Gastrocnemius medialis (tissue), 4 donors: ENCODE data around the gene SRGAP3. TPM values are rescaled to one million over a fixed set of nuclear protein-coding genes. Genes with fewer than 3 reads are reported as not detected.

Source experiments
- ATAC-seq, 2 donors: fragments of 150-250 bp; one replicate each; pipeline ENCODE4 v1.9.1; 2016
- DNase-seq, 2 donors: peaks; one replicate each; pipeline ENCODE4 v3.0.0-alpha.2; 2019
- H3K27ac ChIP-seq, 4 donors: fragments of 200-600 bp; sonication (generic); 1 replicate in 1 of 4; 2 replicates in 3 of 4; pipeline ENCODE4 v1.5.1; 2016 to 2018; ENCODE audit warnings: mild to moderate bottlenecking in 2 of 4, moderate library complexity in 1 of 4
- H3K27me3 ChIP-seq, 3 donors: fragments of 200-600 bp; sonication (generic) in 2 of 3; 1 replicate in 1 of 3; 2 replicates in 2 of 3; pipeline versions ENCODE4 v1.5.1 to v1.6.0; 2016 to 2019; ENCODE audit warnings: mild to moderate bottlenecking in 1 of 3, moderate library complexity in 1 of 3
- H3K36me3 ChIP-seq, 2 donors: fragments of 200-600 bp; sonication (generic) in 1 of 2; one replicate each; pipeline ENCODE4 v1.5.1; 2017 to 2018
- H3K4me1 ChIP-seq, 2 donors: fragments of 200-600 bp; sonication (generic) in 1 of 2; one replicate each; pipeline ENCODE4 v1.5.1; 2016 to 2017; ENCODE audit warnings: mild to moderate bottlenecking in 2 of 2
- H3K4me3 ChIP-seq, 4 donors: fragments of 200-600 bp; sonication (generic) in 3 of 4; 1 replicate in 1 of 4; 2 replicates in 3 of 4; pipeline ENCODE4 v1.5.1; 2016 to 2019; ENCODE audit warnings: mild to moderate bottlenecking in 2 of 4
- H3K9me3 ChIP-seq, 3 donors: fragments of 200-600 bp; sonication (generic) in 2 of 3; 1 replicate in 1 of 3; 2 replicates in 2 of 3; pipeline ENCODE4 v1.5.1; 2016 to 2019
- POLR2A ChIP-seq, 2 donors: fragments of 450-650 bp; IDR thresholded peaks; one replicate each; pipeline ENCODE4 v1.6.1; 2017; ENCODE audit warnings: antibody characterized with exemption in 2 of 2, mild to moderate bottlenecking in 2 of 2, moderate library complexity in 2 of 2
- in situ Hi-C, 4 donors: fragments of 200-750 bp; cut with MboI; loops; one replicate each; pipeline versions ENCODE4 v1.15.0 to v1.8.0; 2017; ENCODE audit warnings: low sequenced_read_pairs in 4 of 4
- intact Hi-C: fragments of 100-400 bp; cut with DNase I; formaldehyde crosslinking; loops from one replicate; pipeline ENCODE4 v1.15.1; 2023; ENCODE audit warnings: low total_unique reads
- total RNA-seq, 4 donors: library from RNA; depleted of rRNA; stranded (reverse); fragments of >200 nt; gene quantifications; one replicate each; pipeline versions ENCODE4 v1.1.0 to v1.2.3, GENCODE V29; 2016
- TF ChIP-seq, protein P1 (sequence below), 5 experiments: fragments of 450-650 bp in 3 of 5; fragments of 200-600 bp in 2 of 5; sonication (generic) in 2 of 5; IDR thresholded peaks in 4 of 5; conservative IDR thresholded peaks in 1 of 5; 1 replicate in 4 of 5; 2 replicates in 1 of 5; pipeline ENCODE4 v1.5.1; 2016 to 2019; ENCODE audit warnings: antibody characterized with exemption in 5 of 5, mild to moderate bottlenecking in 3 of 5, moderate library complexity in 3 of 5

SRGAP3 gene
- total RNA-seq, 4 donors from 2014 or later = 1.3 to 2.3 (median 1.8) TPM

DNA sequence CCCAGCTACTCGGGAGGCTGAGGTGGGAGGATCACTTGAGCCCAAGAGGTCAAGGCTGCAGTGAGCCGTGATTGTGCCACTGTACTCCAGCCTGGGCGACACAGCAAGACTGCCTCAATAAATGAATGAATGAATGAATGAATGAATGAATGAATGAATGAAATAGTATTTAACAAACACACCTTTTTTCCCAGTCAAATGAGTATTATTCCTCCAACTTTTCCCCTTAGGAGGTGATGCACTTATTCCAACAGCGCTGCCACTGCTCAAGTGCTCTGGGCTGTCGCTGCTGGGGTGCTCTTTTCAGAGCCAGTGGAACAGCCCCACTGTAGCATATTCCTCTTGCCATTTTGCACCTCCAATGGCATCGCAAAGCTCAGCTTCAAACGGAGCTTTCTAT lies 219.4 kb downstream of the SRGAP3 start:
- DNase-seq (no peak), ATAC-seq (no peak)
- Histone ChIP-seq H3K4me3 (no peak overlapping the region), H3K36me3 (no peaks in the 10 kb centered on the region), H3K9me3 (no peaks in the 10 kb centered on the region), H3K4me1 (peaks cover 14 to 16% of the 10 kb centered on the region in 2 donors), H3K27me3 (no peaks in the 10 kb centered on the region), H3K27ac (no peak overlapping the region)
- TF ChIP-seq POLR2A (IDR thresholded peaks at IDR 0.05) = no peak
- TF ChIP-seq, protein P1, sequence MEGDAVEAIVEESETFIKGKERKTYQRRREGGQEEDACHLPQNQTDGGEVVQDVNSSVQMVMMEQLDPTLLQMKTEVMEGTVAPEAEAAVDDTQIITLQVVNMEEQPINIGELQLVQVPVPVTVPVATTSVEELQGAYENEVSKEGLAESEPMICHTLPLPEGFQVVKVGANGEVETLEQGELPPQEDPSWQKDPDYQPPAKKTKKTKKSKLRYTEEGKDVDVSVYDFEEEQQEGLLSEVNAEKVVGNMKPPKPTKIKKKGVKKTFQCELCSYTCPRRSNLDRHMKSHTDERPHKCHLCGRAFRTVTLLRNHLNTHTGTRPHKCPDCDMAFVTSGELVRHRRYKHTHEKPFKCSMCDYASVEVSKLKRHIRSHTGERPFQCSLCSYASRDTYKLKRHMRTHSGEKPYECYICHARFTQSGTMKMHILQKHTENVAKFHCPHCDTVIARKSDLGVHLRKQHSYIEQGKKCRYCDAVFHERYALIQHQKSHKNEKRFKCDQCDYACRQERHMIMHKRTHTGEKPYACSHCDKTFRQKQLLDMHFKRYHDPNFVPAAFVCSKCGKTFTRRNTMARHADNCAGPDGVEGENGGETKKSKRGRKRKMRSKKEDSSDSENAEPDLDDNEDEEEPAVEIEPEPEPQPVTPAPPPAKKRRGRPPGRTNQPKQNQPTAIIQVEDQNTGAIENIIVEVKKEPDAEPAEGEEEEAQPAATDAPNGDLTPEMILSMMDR (IDR thresholded peaks at IDR 0.05 in 4 of 5, conservative IDR thresholded peaks at IDR 0.05 in 1 of 5) = no peak
- intact Hi-C loops = no loop called here
- in situ Hi-C loops = no loop called here

DNA sequence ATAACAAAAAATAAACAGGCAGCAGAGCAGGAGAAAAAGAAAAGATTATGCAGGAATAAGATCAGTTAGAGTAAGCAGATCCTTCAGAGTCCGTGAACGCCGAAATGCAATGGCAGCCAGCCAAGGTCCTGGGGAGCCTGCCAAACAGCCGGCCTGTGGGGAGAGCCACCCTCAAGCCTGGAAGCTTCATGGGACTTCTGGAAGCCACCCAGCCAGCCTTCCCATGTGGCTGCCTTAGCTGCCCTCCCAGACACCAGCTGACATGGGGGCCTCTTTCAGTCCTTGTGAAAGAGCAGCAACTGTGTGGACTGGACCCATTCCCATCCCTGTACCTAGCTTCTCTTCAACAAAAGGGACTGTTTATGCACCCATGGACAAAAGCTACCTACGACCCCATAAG lies 221.3 kb downstream of the SRGAP3 start:
- intact Hi-C loops = no loop called here
- in situ Hi-C loops = no loop called here
- Histone ChIP-seq H3K9me3 (no peaks in the 10 kb centered on the region), H3K36me3 (no peaks in the 10 kb centered on the region), H3K27me3 (no peaks in the 10 kb centered on the region), H3K27ac (peak overlapping the region in 2 of 4 donors; percentile 29 to 67), H3K4me3 (no peak overlapping the region), H3K4me1 (peaks cover 14 to 16% of the 10 kb centered on the region in 2 donors)
- TF ChIP-seq, protein P1 (IDR thresholded peaks at IDR 0.05 in 4 of 5, conservative IDR thresholded peaks at IDR 0.05 in 1 of 5) = no peak
- no peak for TF ChIP-seq POLR2A (IDR thresholded peaks at IDR 0.05)
- DNase-seq = peak; percentile 66 to 87
- peak; percentile 87 to 97 for ATAC-seq

DNA sequence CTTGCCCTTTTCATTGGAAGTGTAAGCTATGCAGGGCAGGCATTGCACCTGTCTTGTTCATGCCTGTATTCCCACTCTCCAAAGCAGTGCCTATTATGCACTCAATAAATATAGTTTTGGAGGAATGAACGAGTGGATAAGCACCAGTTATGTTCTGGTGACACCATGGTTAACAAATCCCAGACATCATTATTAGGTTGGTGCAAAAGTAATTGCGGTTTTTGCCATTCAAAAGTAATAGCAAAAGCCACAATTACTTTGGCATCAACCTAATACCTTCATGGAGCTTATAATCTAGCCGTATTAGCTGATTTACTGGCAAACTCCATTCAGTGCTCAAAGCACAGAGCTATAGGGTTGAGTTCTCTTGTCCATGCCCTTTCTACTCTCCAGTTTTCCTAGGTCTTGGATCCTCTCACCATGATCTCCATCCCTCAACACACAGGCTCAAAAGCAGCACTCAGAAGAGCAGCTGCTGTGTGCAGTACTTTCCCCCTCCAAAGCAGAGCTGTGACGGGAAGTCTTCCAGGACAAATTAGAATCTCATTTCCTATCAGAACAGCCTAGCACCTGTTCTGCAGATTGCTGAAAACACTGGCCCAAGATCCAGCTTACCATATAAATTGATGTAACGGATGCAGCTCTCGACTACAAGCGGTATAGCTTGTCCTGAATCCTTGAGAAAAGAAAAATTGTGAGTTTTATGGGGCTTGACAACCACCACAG lies 223.0 kb downstream of the SRGAP3 start:
- Histone ChIP-seq H3K4me1 (peaks cover 14 to 16% of the 10 kb centered on the region in 2 donors), H3K27ac (no peak overlapping the region), H3K27me3 (no peaks in the 10 kb centered on the region), H3K36me3 (no peaks in the 10 kb centered on the region), H3K4me3 (no peak overlapping the region), H3K9me3 (no peaks in the 10 kb centered on the region)
- TF ChIP-seq, protein P1 (IDR thresholded peaks at IDR 0.05 in 4 of 5, conservative IDR thresholded peaks at IDR 0.05 in 1 of 5) = no peak
- no peak for TF ChIP-seq POLR2A (IDR thresholded peaks at IDR 0.05)
- intact Hi-C loops (no loop called here), in situ Hi-C loops (no loop called here)
- ATAC-seq (no peak), DNase-seq (no peak)

DNA sequence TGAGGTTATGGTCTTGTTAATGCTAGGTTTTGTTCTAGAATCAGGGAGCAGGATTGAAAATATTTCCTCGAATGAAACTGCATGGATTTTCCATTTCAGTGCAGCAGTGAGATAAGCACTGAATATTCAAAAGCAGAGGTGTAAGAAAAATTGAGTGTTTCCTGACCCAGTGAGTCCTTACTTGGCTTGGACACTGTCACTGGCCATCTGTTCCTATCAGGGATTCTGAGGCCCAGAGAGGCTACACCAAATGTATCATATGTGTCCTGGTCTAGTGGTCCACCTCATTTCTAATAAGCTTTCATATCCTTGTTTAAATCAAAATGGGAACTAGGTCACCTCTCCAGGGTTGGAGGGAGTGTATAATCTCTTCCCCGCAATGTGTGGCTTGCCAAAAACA lies 225.1 kb downstream of the SRGAP3 start:
- Histone ChIP-seq H3K27ac (no peak overlapping the region), H3K27me3 (no peaks in the 10 kb centered on the region), H3K36me3 (no peaks in the 10 kb centered on the region), H3K4me1 (peaks cover 14 to 16% of the 10 kb centered on the region in 2 donors), H3K4me3 (no peak overlapping the region), H3K9me3 (no peaks in the 10 kb centered on the region)
- ATAC-seq (no peak), DNase-seq (no peak)
- intact Hi-C loops = no loop called here
- TF ChIP-seq POLR2A (IDR thresholded peaks at IDR 0.05) = no peak
- TF ChIP-seq, protein P1 (IDR thresholded peaks at IDR 0.05 in 4 of 5, conservative IDR thresholded peaks at IDR 0.05 in 1 of 5) = no peak
- in situ Hi-C loops = no loop called here

DNA sequence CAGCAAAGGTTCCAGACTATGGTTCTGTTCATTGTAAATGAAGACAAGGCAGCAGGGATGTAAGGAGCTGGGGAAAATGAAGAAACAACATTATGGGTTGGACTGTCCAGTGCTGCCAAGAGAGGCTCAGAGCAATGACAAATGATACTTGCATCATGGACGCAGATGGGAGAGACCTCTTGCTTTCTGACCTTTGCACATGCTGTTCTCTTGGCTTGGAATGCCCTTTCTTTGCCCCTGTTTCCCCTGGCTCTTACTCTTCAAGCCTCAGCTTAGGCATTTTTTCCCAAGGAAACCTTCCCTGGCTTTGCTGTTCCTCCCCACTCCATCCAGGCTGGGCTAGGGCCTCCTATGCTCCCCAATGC lies 226.2 kb downstream of the SRGAP3 start:
- Histone ChIP-seq H3K36me3 (no peaks in the 10 kb centered on the region), H3K9me3 (no peaks in the 10 kb centered on the region), H3K27me3 (no peaks in the 10 kb centered on the region), H3K27ac (no peak overlapping the region), H3K4me3 (no peak overlapping the region), H3K4me1 (peaks cover 8 to 12% of the 10 kb centered on the region in 2 donors)
- TF ChIP-seq, protein P1 (IDR thresholded peaks at IDR 0.05 in 4 of 5, conservative IDR thresholded peaks at IDR 0.05 in 1 of 5) = no peak
- no peak for TF ChIP-seq POLR2A (IDR thresholded peaks at IDR 0.05)
- intact Hi-C loops (no loop called here), in situ Hi-C loops (no loop called here)
- no peak for ATAC-seq
- no peak for DNase-seq
